Measurements from ENCODE around the gene CIROP. TPM values are rescaled to one million over a fixed set of nuclear protein-coding genes. Genes with fewer than 3 reads are reported as not detected.

CIROP gene
- total and polyA plus RNA-seq, 12 donors = not detected

GRCh38 chr14:23114669-23115038, 9.9 kb upstream of the CIROP start:
- no peak for DNase-seq

GRCh38 chr14:23114120-23114458, 9.3 kb upstream of the CIROP start:
- Histone ChIP-seq H3K4me3 (no peak overlapping the region), H3K9me3 (replicated peaks in 1 of 3) (no peaks in the 10 kb centered on the region), H3K27me3 (no peaks in the 10 kb centered on the region), H3K36me3 (replicated peaks in 1 of 2) (no peaks in the 10 kb centered on the region), H3K27ac (no peak overlapping the region), H3K4me1 (replicated peaks in 1 of 2) (peaks cover 0 to 7% of the 10 kb centered on the region in 2 donors)
- 55 to 77% (median 66%) methylated on average over 1 to 5 of the region's 5 CpGs for WGBS, 4 donors
- intact Hi-C loops (cut with DNase I) = loop anchor here in 1 of 2 donors (5.0 kb wide), 1 partner anchor 47 kb away; no protein-coding TSS in a partner anchor
- no peak for DNase-seq
- TF ChIP-seq CTCF (IDR thresholded peaks at IDR 0.05) = no peak
- no peak for TF ChIP-seq POLR2A (IDR thresholded peaks at IDR 0.05)

More at GRCh38 chr14:23114669-23115038, 9.9 kb upstream of the CIROP start:
- no peaks in the 10 kb centered on the region for H3K36me3 ChIP-seq (replicated peaks in 1 of 2)
- no peak overlapping the region for H3K4me3 ChIP-seq
- peak overlapping the region in 1 of 5 donors; percentile 65 for H3K27ac ChIP-seq
- H3K27me3 ChIP-seq = no peaks in the 10 kb centered on the region
- peaks cover 0 to 7% of the 10 kb centered on the region in 2 donors for H3K4me1 ChIP-seq (replicated peaks in 1 of 2)
- intact Hi-C loops (cut with DNase I) = loop anchor here in 1 of 2 donors (5.0 kb wide), 1 partner anchor 47 kb away; no protein-coding TSS in a partner anchor
- WGBS, 4 donors = 68 to 79% (median 73%) methylated on average over 4 of the region's 4 CpGs
- TF ChIP-seq POLR2A (IDR thresholded peaks at IDR 0.05) (no peak), CTCF (IDR thresholded peaks at IDR 0.05) (no peak)
- no peaks in the 10 kb centered on the region for H3K9me3 ChIP-seq (replicated peaks in 1 of 3)

GRCh38 chr14:23113431-23114119, 8.8 kb upstream of the CIROP start:
- Histone ChIP-seq H3K9me3 (replicated peaks in 1 of 3) (no peaks in the 10 kb centered on the region), H3K27ac (no peak overlapping the region), H3K4me3 (no peak overlapping the region), H3K4me1 (replicated peaks in 1 of 2) (peaks cover 0 to 7% of the 10 kb centered on the region in 2 donors), H3K27me3 (no peaks in the 10 kb centered on the region), H3K36me3 (replicated peaks in 1 of 2) (no peaks in the 10 kb centered on the region)
- TF ChIP-seq POLR2A (IDR thresholded peaks at IDR 0.05) = no peak
- no peak for TF ChIP-seq CTCF (IDR thresholded peaks at IDR 0.05)
- WGBS, 4 donors = 37 to 83% (median 44%) methylated on average over 1 to 10 of the region's 10 CpGs
- intact Hi-C loops (cut with DNase I) = loop anchor here in 1 of 2 donors (5.0 kb wide), 1 partner anchor 46 kb away; no protein-coding TSS in a partner anchor
- DNase-seq = peak in 1 of 7 donors; percentile 17

- H3K4me1 ChIP-seq (replicated peaks in 1 of 2) = peaks cover 0 to 7% of the 10 kb centered on the region in 2 donors
- DNase-seq = peak in 1 of 7 donors; percentile 60
- intact Hi-C loops (cut with DNase I) = loop anchor here in 1 of 2 donors (5.0 kb wide), 1 partner anchor 45 kb away; no protein-coding TSS in a partner anchor
- H3K27me3 ChIP-seq = no peaks in the 10 kb centered on the region
- no peak for TF ChIP-seq POLR2A (IDR thresholded peaks at IDR 0.05)
- TF ChIP-seq CTCF (IDR thresholded peaks at IDR 0.05) = no peak
- H3K4me3 ChIP-seq = no peak overlapping the region
- no peak overlapping the region for H3K27ac ChIP-seq
- H3K36me3 ChIP-seq (replicated peaks in 1 of 2) = no peaks in the 10 kb centered on the region
- WGBS, 4 donors = 56 to 68% (median 66%) methylated on average over 6 to 12 of the region's 12 CpGs
- no peaks in the 10 kb centered on the region for H3K9me3 ChIP-seq (replicated peaks in 1 of 3)
These were observed 7.8 kb upstream of the CIROP start for GRCh38 chr14:23112359-23113178.
